GM12872 (cell line): Measurements from ENCODE around the gene ABHD1.

Source experiments
- CTCF ChIP-seq: IDR thresholded peaks from 3 replicates; pipeline ENCODE4 v1.5.1; 2011; ENCODE audit warnings: low read depth, mild to moderate bottlenecking, low read length, moderate library complexity; ENCODE audit not compliant: insufficient read depth

The ABHD1 gene

GRCh38 chr2:27095745-27096651 is 27.6 kb upstream of the ABHD1 start:
- no peak for TF ChIP-seq CTCF

- TF ChIP-seq CTCF: no peak
These were observed 26.8 kb upstream of the ABHD1 start for GRCh38 chr2:27096748-27097297.

GRCh38 chr2:27097341-27097740 is 26.3 kb upstream of the ABHD1 start:
- TF ChIP-seq CTCF: no peak

- no peak for TF ChIP-seq CTCF
These were observed 24.2 kb upstream of the ABHD1 start for GRCh38 chr2:27099334-27099955.

- TF ChIP-seq CTCF: no peak
These were observed 23.6 kb upstream of the ABHD1 start for GRCh38 chr2:27100036-27100435.

GRCh38 chr2:27102329-27102728 is 21.3 kb upstream of the ABHD1 start:
- TF ChIP-seq CTCF: no peak

- no peak for TF ChIP-seq CTCF
These were observed 17.6 kb upstream of the ABHD1 start for GRCh38 chr2:27105981-27106380.
